Erythroblast (primary cell): ENCODE results near the gene PFDN1.

Experiments used
- DNase-seq, 2 experiments: peaks; one replicate each; lab custom pipeline; 2025; lab: John Stamatoyannopoulos, UW
- GATA1 ChIP-seq: IDR thresholded peaks from 2 replicates; pipeline ENCODE4 v1.6.1; 2011; ENCODE audit warnings: low read depth, mild to moderate bottlenecking, control low read depth, low read length, moderate library complexity
- POLR2A ChIP-seq: IDR thresholded peaks from 2 replicates; pipeline ENCODE4 v1.6.1; 2011; ENCODE audit warnings: mild to moderate bottlenecking, low read length

The PFDN1 gene

GRCh38 chr5:140321796-140322195 is 18.9 kb upstream of the PFDN1 start:
- TF ChIP-seq GATA1 (no peak), POLR2A (no peak)
- DNase-seq: no peak

- no peak for TF ChIP-seq GATA1
- no peak for TF ChIP-seq POLR2A
- DNase-seq: no peak
These were observed 16.9 kb upstream of the PFDN1 start for GRCh38 chr5:140319833-140320232.

GRCh38 chr5:140318792-140319191 is 15.9 kb upstream of the PFDN1 start:
- no peak for DNase-seq
- TF ChIP-seq POLR2A: no peak
- TF ChIP-seq GATA1: no peak

GRCh38 chr5:140317859-140318258 is 15.0 kb upstream of the PFDN1 start:
- TF ChIP-seq POLR2A (no peak), GATA1 (no peak)
- DNase-seq: no peak

GRCh38 chr5:140312791-140313189 is 9.9 kb upstream of the PFDN1 start:
- TF ChIP-seq GATA1 (no peak), POLR2A (no peak)
- no peak for DNase-seq

- no peak for DNase-seq
- no peak for TF ChIP-seq POLR2A
- no peak for TF ChIP-seq GATA1
These were observed 9.3 kb upstream of the PFDN1 start for GRCh38 chr5:140312067-140312790.

- TF ChIP-seq GATA1: no peak
- TF ChIP-seq POLR2A: no peak
- peak in 1 of 2 experiments; percentile 11 for DNase-seq
These were observed 8.1 kb upstream of the PFDN1 start for GRCh38 chr5:140311011-140311467.

- no peak for DNase-seq
- TF ChIP-seq POLR2A (no peak), GATA1 (no peak)
These were observed 7.5 kb upstream of the PFDN1 start for GRCh38 chr5:140310434-140310833.

GRCh38 chr5:140309706-140310249 is 6.9 kb upstream of the PFDN1 start:
- DNase-seq: no peak
- no peak for TF ChIP-seq GATA1
- no peak for TF ChIP-seq POLR2A

GRCh38 chr5:140305471-140305870 is 2.6 kb upstream of the PFDN1 start:
- no peak for DNase-seq

GRCh38 chr5:140303966-140304365 is 1.1 kb upstream of the PFDN1 start:
- DNase-seq: peak in 1 of 2 experiments; percentile 18

More at GRCh38 chr5:140305471-140305870, 2.6 kb upstream of the PFDN1 start:
- TF ChIP-seq GATA1 (no peak), POLR2A (no peak)

GRCh38 chr5:140301136-140301535 is 1.8 kb downstream of the PFDN1 start:
- TF ChIP-seq GATA1: no peak
- TF ChIP-seq POLR2A: no peak
- no peak for DNase-seq

More at GRCh38 chr5:140303966-140304365, 1.1 kb upstream of the PFDN1 start:
- TF ChIP-seq GATA1 (no peak), POLR2A (no peak)

GRCh38 chr5:140299056-140299455 is 3.8 kb downstream of the PFDN1 start:
- TF ChIP-seq POLR2A (no peak), GATA1 (no peak)
- DNase-seq: no peak

- DNase-seq: no peak
- TF ChIP-seq GATA1: no peak
- no peak for TF ChIP-seq POLR2A
These were observed 4.7 kb downstream of the PFDN1 start for GRCh38 chr5:140298183-140298601.

GRCh38 chr5:140297283-140297682 is 5.6 kb downstream of the PFDN1 start:
- no peak for DNase-seq
- no peak for TF ChIP-seq GATA1
- TF ChIP-seq POLR2A: no peak

GRCh38 chr5:140296289-140296688 is 6.6 kb downstream of the PFDN1 start:
- TF ChIP-seq POLR2A (no peak), GATA1 (no peak)
- DNase-seq: no peak
